Dedifferentiated amniotic fluid mesenchymal stem cell (primary cell): Measurements from ENCODE around the gene SVOPL.

Source experiments
- DNase-seq: peaks from one replicate; pipeline ENCODE4 v3.0.0-alpha.2; 2016; ENCODE audit errors: extremely low spot score

SVOPL gene

DNA sequence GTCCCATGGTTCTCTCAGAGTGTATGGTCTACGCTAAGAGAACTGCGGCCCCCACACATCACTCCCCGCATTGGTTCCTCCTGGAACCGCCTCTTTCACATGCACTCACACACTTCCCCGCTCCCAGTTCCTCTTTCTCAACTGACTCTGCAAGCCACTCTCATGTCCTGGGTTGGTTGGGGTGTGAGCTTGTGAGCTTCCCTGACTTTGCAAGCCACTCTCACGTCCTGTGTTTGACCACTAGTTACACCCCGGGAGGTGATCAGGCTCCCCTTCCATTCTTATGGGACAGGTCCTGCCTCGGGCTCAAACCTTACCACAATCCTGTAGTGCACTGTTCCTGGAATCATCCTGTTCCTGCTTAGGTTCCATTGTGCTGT lies 136.1 kb downstream of the SVOPL start:
- no peak for DNase-seq

DNA sequence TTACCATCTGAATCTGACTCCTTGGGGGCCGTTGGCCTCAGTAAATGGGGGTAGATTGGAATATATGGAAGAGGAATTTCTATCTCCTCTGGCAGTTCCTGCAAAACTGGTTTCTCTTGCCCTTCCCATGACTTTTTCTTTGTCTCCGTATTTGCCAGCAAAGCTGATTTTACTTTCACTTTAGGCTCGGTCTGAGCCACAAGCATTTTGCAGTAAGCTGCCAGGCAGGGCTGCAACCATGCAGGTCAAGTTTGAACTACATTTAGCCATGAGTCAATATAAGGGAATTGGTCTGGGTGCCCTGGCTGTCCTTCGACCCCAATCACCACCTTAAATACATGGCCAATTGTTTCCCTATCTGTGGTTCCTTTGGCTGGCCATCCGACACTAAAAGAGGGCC lies 136.8 kb downstream of the SVOPL start:
- DNase-seq, result no peak

DNA sequence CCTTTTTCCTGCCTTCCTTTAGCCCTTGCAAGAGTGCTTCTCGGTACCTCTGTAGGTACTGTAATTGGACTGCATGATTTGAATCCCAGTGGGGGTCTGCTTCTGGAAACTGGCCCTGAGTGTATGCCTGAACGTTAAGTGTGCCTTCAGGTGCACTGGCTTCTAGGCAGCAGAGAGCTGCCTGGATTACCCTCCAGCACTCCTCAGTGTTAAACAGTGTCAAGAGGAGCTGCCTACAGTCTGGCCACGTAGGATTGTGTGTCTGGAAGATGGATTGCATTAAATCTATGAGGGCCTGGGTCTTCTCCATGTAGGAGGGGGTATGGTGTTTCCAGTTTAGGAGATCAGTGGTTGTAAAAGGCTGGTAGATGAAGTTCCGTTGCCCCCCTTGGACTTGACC lies 137.4 kb downstream of the SVOPL start:
- DNase-seq, result no peak

DNA sequence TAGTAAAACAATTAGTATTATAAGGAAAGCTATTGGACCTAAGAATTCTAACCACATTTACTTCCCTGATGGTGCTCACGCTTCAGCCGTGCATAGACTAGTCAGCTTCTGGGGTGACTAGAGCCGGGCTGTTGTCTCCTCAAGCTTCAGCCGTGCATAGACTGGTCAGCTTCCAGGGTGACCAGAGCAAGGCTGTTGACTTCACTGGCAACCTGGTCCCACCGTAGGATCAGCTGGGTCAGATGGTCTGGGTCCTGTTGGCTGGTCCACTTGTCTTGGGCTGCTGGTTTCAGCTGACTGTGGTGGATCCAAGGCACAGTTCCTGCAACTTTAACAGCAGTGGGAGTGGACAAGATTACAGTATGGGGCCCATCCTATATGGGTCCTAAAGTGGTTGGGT lies 141.7 kb downstream of the SVOPL start:
- no peak for DNase-seq

DNA sequence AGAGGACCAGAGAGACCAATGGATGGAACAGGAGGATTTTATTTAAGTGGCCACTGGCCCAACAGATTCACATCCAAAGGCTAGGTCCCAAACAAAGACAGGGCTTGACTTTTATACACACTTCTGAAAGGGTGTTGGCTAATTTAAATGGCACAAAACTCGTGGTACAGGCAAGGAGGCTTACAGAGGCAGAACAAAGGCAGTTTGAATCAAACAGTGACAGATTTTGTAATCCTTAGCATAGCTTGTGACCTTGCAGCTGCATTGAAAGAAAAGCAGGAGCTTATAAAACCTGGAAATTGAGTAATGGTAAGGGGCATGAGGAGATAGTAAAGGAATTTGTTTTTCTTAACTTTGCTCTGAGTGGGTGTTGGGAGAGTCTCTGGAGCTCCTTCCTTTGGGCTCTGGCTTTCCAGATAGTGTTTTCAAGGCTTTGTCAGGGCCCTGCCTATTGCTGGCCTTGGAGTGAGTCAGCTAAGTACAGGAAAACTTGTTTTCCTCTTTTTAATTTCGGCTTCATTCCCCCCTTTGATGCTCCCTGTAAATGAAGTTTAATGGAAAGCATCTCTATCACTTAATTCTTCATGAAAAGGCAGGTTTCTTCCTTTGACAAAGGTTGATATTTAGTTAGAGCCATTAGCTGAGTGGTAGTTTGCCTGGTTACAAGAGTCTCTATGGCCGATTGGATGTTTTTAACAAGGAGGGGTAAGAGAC lies 144.2 kb downstream of the SVOPL start:
- DNase-seq, result no peak

DNA sequence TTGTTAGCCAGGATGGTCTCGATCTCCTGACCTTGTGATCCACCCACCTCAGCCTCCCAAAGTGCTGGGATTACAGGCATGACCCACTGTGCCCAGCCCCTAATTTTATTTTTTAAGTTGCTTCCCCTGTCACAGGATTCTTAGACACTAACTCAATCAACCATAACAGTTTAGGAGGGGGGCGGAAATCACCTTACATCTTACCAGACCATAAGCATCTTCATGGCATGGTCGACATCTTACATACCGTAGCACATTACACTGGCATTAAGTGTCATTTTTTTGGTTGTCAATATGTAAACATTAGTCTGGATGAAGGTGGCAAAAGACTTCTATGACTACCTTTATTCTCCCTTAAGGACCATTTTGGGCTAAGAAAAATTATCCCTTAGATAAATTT lies 145.5 kb downstream of the SVOPL start:
- no peak for DNase-seq

DNA sequence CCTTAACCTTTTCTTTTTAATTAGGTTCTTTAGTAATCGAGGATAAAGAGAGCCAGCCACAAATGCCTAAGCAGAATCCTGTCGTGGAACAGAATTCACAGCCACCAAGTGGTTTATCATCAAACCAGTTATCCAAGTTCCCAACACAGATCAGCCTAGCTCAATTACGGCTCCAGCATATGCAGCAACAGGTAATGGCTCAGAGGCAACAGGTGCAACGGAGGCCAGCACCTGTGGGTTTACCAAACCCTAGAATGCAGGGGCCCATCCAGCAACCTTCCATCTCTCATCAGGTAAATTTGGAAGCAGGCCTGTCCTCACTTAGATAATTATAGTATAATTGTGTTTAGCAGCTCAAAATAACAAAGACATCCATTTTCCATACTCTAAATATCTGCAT lies 146.5 kb downstream of the SVOPL start:
- no peak for DNase-seq

DNA sequence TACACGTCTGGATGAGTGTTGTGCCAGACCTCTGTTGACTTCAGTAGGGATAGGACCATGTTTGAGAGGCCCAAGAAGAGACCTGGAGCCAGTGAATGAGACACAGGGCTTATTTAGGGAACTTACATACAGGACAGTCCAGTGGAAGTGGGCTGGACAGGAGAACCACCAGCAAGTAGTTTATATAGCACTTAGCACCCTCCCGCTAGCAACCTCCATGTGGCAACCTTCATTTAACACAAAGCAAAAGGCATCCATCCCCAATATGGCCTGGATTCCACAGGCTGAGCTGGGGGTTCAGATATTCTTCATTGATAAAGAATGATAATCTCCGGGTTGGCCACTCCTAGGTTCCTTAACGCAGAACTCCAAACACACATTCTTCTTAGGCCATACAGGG lies 147.4 kb downstream of the SVOPL start:
- no peak for DNase-seq

DNA sequence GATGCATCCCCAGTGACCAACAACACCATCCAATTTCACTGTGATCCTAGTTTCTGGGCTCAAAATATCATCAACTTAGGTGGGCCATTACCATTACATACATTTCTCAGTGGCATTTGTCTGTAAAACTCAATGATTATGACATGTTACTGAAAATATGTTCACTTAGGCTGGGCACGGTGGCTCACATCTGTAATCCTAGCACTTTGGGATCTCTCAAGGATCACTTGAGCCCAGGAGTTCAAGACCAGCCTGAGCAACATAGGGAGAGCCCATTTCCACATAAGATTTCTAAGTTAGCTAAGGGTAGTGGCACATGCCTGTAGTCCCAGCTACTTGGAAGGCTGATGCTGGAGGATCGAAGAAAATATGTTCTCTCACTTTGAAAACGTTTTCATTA lies 150.1 kb downstream of the SVOPL start:
- no peak for DNase-seq

DNA sequence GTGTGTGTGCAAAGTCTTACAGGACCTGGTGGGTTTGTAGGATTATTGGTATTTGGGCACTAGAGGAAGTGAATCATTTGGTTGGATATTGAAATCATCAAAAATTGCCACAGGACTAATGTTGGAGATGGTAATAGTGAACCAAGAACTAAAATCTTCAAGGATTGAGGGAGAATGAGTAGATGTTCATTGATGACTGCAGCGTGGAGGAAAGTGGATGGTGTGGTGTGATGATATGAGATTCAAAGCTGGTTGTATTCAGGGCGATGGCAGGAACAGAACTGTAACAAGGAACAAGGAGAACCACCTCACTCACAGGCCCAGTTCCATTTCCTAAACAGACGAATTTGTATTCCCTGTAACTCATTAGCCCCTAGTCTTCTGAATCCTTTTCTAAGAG lies 150.8 kb downstream of the SVOPL start:
- no peak for DNase-seq

DNA sequence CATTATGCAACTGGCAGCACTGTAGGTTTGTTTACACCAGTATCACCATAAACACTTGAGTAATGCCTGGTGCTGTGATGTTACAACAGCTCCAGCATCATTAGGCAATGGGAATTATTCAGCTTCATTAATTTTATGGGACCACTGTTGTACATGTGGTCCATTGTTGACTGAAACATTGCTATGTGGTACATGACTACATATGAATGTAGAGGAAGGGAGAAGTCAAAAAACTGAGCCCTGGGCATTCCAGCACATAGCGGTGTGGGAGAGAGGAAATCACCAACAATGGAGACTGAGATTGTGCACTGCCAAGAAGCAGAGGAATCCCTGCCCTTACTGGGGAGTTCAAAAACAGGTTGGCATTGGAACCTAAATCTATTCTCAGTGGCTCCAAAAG lies 152.1 kb downstream of the SVOPL start:
- DNase-seq, result no peak

DNA sequence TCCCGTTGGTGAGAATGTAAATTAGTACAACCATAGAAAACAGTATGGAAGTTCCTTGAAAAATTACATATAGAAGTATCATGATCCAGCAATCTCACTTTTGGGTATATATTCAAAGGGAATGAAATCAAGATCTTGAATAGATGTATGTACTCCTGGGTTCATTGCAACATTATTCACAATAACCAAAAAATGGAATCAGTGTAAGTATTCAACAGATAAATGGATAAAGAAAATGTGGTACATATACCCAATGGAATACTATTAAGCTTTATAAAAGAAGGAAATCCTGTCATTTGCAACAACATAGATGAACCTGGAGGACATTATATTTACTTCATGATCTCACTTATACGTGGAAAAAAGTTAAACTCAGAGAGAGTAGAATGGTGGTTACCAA lies 154.3 kb downstream of the SVOPL start:
- no peak for DNase-seq

DNA sequence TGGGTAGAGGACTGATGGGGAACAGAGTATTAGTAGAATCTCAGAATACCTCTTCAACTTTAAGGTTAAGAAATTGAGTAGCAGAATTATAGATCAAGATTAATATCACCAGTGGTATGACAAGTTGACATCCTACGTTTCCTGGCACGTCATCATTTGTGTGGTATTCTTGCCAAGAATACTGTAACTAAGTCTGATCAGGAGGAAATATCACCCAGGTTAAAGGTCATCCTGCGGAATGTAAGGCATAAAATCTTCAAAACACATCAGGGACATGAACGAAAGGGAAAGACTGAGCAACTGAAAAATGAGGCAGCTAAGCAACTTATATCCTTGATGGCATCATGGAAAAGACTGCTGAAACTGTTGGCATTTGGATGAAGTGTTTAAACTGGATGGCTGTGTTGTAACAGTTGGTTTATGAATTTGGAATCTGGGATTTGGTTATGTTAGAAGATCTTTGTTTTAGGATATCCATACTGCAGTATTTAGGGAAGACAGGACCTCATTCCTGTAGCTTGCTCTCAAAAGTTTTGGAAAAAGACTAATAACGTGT lies 155.0 kb downstream of the SVOPL start:
- no peak for DNase-seq

DNA sequence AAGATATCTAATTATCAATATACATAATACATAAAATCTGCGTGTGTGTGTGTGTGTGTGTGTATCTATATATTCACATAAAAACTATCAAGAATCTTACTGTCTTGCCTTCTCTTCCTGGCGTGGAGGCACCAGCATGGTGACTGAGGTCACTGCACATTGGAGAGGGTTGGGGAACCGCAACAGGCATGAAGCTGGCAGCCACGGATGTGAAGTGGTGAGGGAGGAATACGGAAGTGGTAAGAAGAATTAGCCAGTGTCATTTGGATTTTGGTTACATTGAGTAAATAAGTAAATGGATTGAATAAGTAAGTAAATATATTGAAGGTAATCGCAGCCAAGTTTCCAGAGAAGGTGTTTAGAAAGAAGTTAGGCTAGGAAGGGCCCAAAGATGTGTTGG lies 156.0 kb downstream of the SVOPL start:
- DNase-seq, result no peak
